HepG2 (cell line): ENCODE measurements around the gene RNASE8. TPM values are rescaled to one million over a fixed set of nuclear protein-coding genes. Genes with fewer than 3 reads are reported as not detected.

Source experiments
- ATAC-seq: fragments of 200-7000 bp; cut with Tn5 transposase; 3 replicates; pipeline ENCODE4 v1.9.1; 2020; ENCODE audit warnings: mild to moderate bottlenecking, moderate library complexity
- BruUV-seq: library from RNA; stranded (reverse); fragments of 400-500 nt; replicated peaks from 2 replicates; lab custom pipeline; 2021; lab: Mats Ljungman, UMichigan
- CTCF ChIA-PET: fragments of 300-600 bp; formaldehyde crosslinking; extraction: SDS; loops from one replicate; lab custom pipeline; 2021; ENCODE audit warnings: low total read pairs, inconsistent platforms, low intra/inter-chr PET ratio; lab: Yijun Ruan, JAX
- POLR2A ChIA-PET: fragments of 350-600 bp; sonication (Branson Sonifier 250); formaldehyde crosslinking; loops from one replicate; lab custom pipeline; 2020; ENCODE audit warnings: antibody characterized with exemption, inconsistent platforms; lab: Yijun Ruan, JAX
- DNase-seq: peaks from one replicate; pipeline ENCODE4 v3.0.0-alpha.2; 2015; ENCODE audit warnings: low spot score
- FAIRE-seq: peaks from 3 replicates; lab custom pipeline; 2011; peaks lifted over from hg19 to GRCh38; lab: Jason Lieb, UNC
- H2AFZ ChIP-seq: one replicate; pipeline ENCODE4 v1.6.1; 2011; ENCODE audit warnings: low read length, inconsistent platforms
- H3K27ac ChIP-seq: fragments of 300-600 bp; 3 replicates; pipeline ENCODE4 v1.8.0; 2011; ENCODE audit warnings: mixed run types, mild to moderate bottlenecking, mixed read lengths, low read length, inconsistent platforms; ENCODE audit not compliant: insufficient read depth; ENCODE audit errors: extremely low read length
- H3K27me3 ChIP-seq, 2 experiments: fragments of 200-600 bp in 1 of 2; 2 replicates in 1 of 2; 3 replicates in 1 of 2; pipeline versions ENCODE4 v1.6.0 to v1.8.0; 2011; ENCODE audit warnings: low read length in 2 of 2, mild to moderate bottlenecking in 2 of 2, moderate library complexity in 2 of 2, inconsistent platforms in 1 of 2; ENCODE audit not compliant: insufficient read depth in 2 of 2, control insufficient read depth in 1 of 2
- H3K36me3 ChIP-seq, 2 experiments: fragments of 200-600 bp in 1 of 2; replicated peaks in 1 of 2; 2 replicates in 1 of 2; 3 replicates in 1 of 2; pipeline versions ENCODE4 v1.5.1 to v1.8.0; 2011; ENCODE audit warnings: low read length in 2 of 2, inconsistent platforms in 1 of 2; ENCODE audit not compliant: insufficient read depth in 2 of 2, control insufficient read depth in 1 of 2
- H3K4me1 ChIP-seq: 2 replicates; pipeline ENCODE4 v1.5.1; 2012; ENCODE audit warnings: low read length, inconsistent platforms; ENCODE audit not compliant: insufficient read depth
- H3K4me2 ChIP-seq: 2 replicates; pipeline ENCODE4 v1.6.0; 2011; ENCODE audit warnings: low read depth, low read length, inconsistent platforms
- H3K4me3 ChIP-seq, 3 experiments: fragments of 200-600 bp in 1 of 3; sonication (generic), shearing (Covaris generic) in 1 of 3; replicated peaks in 1 of 3; 2 replicates each; pipeline ENCODE4 v1.5.1; 2011 to 2016; ENCODE audit warnings: low read length in 3 of 3, inconsistent platforms in 2 of 3, low read depth in 2 of 3, mild to moderate bottlenecking in 2 of 3, control low read depth in 1 of 3, mixed read lengths in 1 of 3; ENCODE audit not compliant: insufficient read depth in 1 of 3
- H3K79me2 ChIP-seq: one replicate; pipeline ENCODE4 v1.6.1; 2011; ENCODE audit warnings: low read length, inconsistent platforms; ENCODE audit not compliant: insufficient read depth
- H3K9ac ChIP-seq: 2 replicates; pipeline ENCODE4 v1.6.0; 2011; ENCODE audit warnings: mild to moderate bottlenecking, low read depth, low read length, inconsistent platforms; ENCODE audit not compliant: insufficient read depth
- H3K9me3 ChIP-seq: 2 replicates; pipeline ENCODE4 v1.5.1; 2012; ENCODE audit warnings: mild to moderate bottlenecking, low read length
- H4K20me1 ChIP-seq: 2 replicates; pipeline ENCODE4 v1.6.0; 2011; ENCODE audit warnings: inconsistent platforms, mild to moderate bottlenecking, low read length, moderate library complexity; ENCODE audit not compliant: insufficient read depth
- KDM1A ChIP-seq: IDR thresholded peaks from 2 replicates; pipeline ENCODE4 v1.6.1; 2016; ENCODE audit warnings: missing compliant biosample characterization
- MAX ChIP-seq: IDR thresholded peaks from 2 replicates; pipeline ENCODE4 v1.6.1; 2012; ENCODE audit warnings: inconsistent platforms
- NPAS2 ChIP-seq: sonication (generic); formaldehyde crosslinking; IDR thresholded peaks from 2 replicates; pipeline ENCODE4 v1.8.0; 2022; ENCODE audit warnings: mild to moderate bottlenecking, missing genetic modification reagents, borderline replicate concordance
- SP2 ChIP-seq: sonication (generic); formaldehyde crosslinking; IDR thresholded peaks from 2 replicates; pipeline ENCODE4 v1.5.1; 2020; ENCODE audit warnings: mild to moderate bottlenecking, missing genetic modification reagents
- UBTF ChIP-seq: sonication (generic); formaldehyde crosslinking; IDR thresholded peaks from 2 replicates; pipeline ENCODE4 v1.4.0; 2020; ENCODE audit warnings: mild to moderate bottlenecking, missing genetic modification reagents
- ZFAT ChIP-seq: sonication (generic); formaldehyde crosslinking; conservative IDR thresholded peaks from 2 replicates; pipeline ENCODE4 v1.8.1; 2023; ENCODE audit warnings: missing genetic modification reagents, inconsistent platforms
- ZNF333 ChIP-seq: sonication (generic); formaldehyde crosslinking; IDR thresholded peaks from 2 replicates; pipeline ENCODE4 v1.4.0; 2020; ENCODE audit warnings: mild to moderate bottlenecking, missing genetic modification reagents, borderline replicate concordance
- ZNF350 ChIP-seq: sonication (generic); formaldehyde crosslinking; IDR thresholded peaks from 2 replicates; pipeline ENCODE4 v1.4.0; 2020; ENCODE audit warnings: mild to moderate bottlenecking, low read depth, missing genetic modification reagents, borderline replicate concordance
- ZNF546 ChIP-seq: sonication (generic); formaldehyde crosslinking; conservative IDR thresholded peaks from 2 replicates; pipeline ENCODE4 v1.8.1; 2023; ENCODE audit warnings: mild to moderate bottlenecking, missing genetic modification reagents
- ZNF609 ChIP-seq: sonication (generic); formaldehyde crosslinking; IDR thresholded peaks from 2 replicates; pipeline ENCODE4 v1.4.0; 2020; ENCODE audit warnings: mild to moderate bottlenecking, missing genetic modification reagents, borderline replicate concordance
- ZNF687 ChIP-seq: sonication (generic); formaldehyde crosslinking; IDR thresholded peaks from 2 replicates; pipeline ENCODE4 v1.5.1; 2020; ENCODE audit warnings: mild to moderate bottlenecking, missing genetic modification reagents, moderate library complexity
- ZNF766 ChIP-seq: sonication (generic); formaldehyde crosslinking; IDR thresholded peaks from 2 replicates; pipeline ENCODE4 v1.5.0; 2020; ENCODE audit warnings: missing genetic modification reagents, borderline replicate concordance
- WGBS: methylation state at CpG from one replicate; pipeline ENCODE4 v1.1.6; 2017; ENCODE audit warnings: low lambda C conversion rate; 5-methylcytosine and 5-hydroxymethylcytosine counted together
- in situ Hi-C: cut with HindIII; loops from 2 replicates; pipeline ENCODE4 v1.10.0; 2017; ENCODE audit warnings: low pct_unique_long_range_greater_than_20kb; ENCODE audit not compliant: extremely low pct_ligation_motif_present
- intact Hi-C: fragments of 100-400 bp; cut with micrococcal nuclease; formaldehyde crosslinking; loops from one replicate; pipeline ENCODE4 v1.10.0; 2022; ENCODE audit not compliant: unreplicated experiment
- polyA plus RNA-seq, 8 experiments: library from polyadenylated mRNA; depleted of rRNA in 3 of 8; stranded (reverse) in 7 of 8; unstranded in 1 of 8; fragments of >200 nt; fragmentation: Illumina TruSeq in 4 of 8; extraction: Trizol in 4 of 8; gene quantifications; 2 replicates each; pipeline versions ENCODE4 v1.2.1 to v1.2.3, GENCODE V29; 2011 to 2016; ENCODE audit warnings: low read depth in 4 of 8, missing spikeins in 1 of 8, mixed read lengths in 1 of 8; ENCODE audit not compliant: insufficient read depth in 1 of 8
- total RNA-seq, 5 experiments: library from RNA; depleted of rRNA; stranded (reverse); fragments of >200 nt; fragmentation: Illumina TruSeq; extraction: Trizol; gene quantifications; 2 replicates each; pipeline ENCODE4 v1.2.3, GENCODE V29; 2016; ENCODE audit warnings: low read depth in 1 of 5

Gene RNASE8
- total and polyA plus RNA-seq, 2 of the 13 experiments (the other 11 are each of a cell fraction or from before 2014, with no cell fraction given) = not detected

- H3K79me2 ChIP-seq = no peaks in the 10 kb centered on the region
- intact Hi-C loops = no loop called here
- no peaks in the 10 kb centered on the region for H3K36me3 ChIP-seq
- ATAC-seq (no peak), DNase-seq (no peak), FAIRE-seq (no peak)
- H3K4me2 ChIP-seq = no peak overlapping the region
- POLR2A ChIA-PET = interaction anchor here (2.0 to 2.3 kb wide), 4 partner anchors 11 to 28 kb away, joined by 7 to 18 read pairs (median 10); partner anchors contain the start of genes ARHGEF40 and NDRG2
- WGBS = 94% methylated on average over 8 of the region's 8 CpGs
- no peaks in the 10 kb centered on the region for H3K9me3 ChIP-seq
- no peaks in the 10 kb centered on the region for H4K20me1 ChIP-seq
- in situ Hi-C loops = loop anchor here (5.0 kb wide), 1 partner anchor 186 kb away; no protein-coding TSS in a partner anchor
- peaks cover 75% of the 10 kb centered on the region for H3K4me1 ChIP-seq
- CTCF ChIA-PET = interaction anchor here (2.2 kb wide), 1 partner anchor 28 kb away, joined by 8 read pairs; no protein-coding TSS in a partner anchor
- H3K27ac ChIP-seq = no peak overlapping the region
- no peaks in the 10 kb centered on the region for H3K27me3 ChIP-seq
- no peak overlapping the region for H3K4me3 ChIP-seq
- H2AFZ ChIP-seq = no peak overlapping the region
- no peak overlapping the region for H3K9ac ChIP-seq
- BruUV-seq = no TSS peak
- TF ChIP-seq ZNF766 (CRISPR knock-in tag) (no peak), UBTF (CRISPR knock-in tag) (0 out of 2 replicates have a peak, but pooled peaks have one; percentile 12), ZNF350 (CRISPR knock-in tag) (0 out of 2 replicates have a peak, but pooled peaks have one; percentile 11), MAX (peak; percentile 28; the same call in 1 of the 2 replicates), ZNF546 (CRISPR knock-in tag) (0 out of 2 replicates have a peak, but pooled peaks have one; percentile 56), ZNF333 (CRISPR knock-in tag) (no peak), ZNF687 (CRISPR knock-in tag) (peak; percentile 63), SP2 (CRISPR knock-in tag) (no peak), KDM1A (CRISPR knock-in tag) (no peak), ZFAT (CRISPR knock-in tag) (no peak), NPAS2 (CRISPR knock-in tag) (no peak), ZNF609 (no peak)
Measured at GRCh38 chr14:21042918-21043317, 14.7 kb upstream of the RNASE8 start.
